HL-60/S4 (cell line): Measurements from ENCODE around the gene KLHL21.

Source experiments
- in situ Hi-C: fragments of 300-500 bp; cut with MboI; formaldehyde crosslinking; loops from 2 replicates; pipeline ENCODE4 v1.14.3; 2022; ENCODE audit warnings: low sequenced_read_pairs

KLHL21 gene

DNA sequence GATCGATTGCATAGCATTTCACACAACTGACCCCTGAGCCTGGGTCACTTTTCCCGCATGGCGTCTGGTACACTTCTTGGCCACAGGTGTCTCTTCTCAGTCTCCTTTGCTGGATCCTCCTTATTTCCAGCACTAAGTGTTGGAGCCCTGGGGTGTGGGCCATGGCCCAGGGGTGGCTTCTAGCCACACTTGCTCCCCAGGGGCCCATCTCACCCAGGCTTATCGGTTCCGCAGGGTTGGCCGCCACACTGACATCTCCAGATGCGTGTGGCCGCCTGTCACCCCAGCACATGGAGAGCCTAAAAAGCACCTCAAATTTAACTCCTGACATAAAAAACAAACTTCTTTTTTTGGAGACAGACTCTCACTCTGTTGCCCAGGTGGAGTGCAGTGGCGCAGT, 24.4 kb upstream of the KLHL21 start:
- in situ Hi-C loops: no loop called here

DNA sequence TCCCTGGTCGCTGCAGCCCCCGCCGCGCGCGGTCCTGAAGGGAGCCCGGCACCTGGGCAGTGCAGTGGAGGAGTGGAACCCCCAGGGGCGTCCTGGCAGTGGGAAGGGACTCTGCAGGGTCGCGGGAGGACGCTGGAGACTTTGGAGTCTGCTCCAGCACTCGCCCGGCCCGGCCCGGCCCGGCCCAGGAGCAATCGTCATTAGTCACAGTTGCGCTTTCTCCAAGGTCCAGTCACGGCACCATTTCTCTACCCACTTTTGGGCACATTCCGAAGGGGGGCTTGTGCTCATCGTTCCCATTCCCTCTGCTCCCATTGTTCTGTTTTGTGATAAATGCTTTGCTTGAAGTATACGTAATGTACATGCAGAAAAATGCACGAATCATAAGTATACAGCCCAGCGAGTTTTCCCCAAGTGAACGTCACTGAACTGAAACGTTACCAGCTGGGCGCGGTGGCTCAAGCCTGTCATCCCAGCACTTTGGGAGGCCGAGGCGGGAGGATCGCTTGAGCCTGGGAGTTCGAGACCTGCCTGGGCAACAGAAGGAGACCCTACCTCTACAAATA, 23.0 kb upstream of the KLHL21 start:
- in situ Hi-C loops: no loop called here

DNA sequence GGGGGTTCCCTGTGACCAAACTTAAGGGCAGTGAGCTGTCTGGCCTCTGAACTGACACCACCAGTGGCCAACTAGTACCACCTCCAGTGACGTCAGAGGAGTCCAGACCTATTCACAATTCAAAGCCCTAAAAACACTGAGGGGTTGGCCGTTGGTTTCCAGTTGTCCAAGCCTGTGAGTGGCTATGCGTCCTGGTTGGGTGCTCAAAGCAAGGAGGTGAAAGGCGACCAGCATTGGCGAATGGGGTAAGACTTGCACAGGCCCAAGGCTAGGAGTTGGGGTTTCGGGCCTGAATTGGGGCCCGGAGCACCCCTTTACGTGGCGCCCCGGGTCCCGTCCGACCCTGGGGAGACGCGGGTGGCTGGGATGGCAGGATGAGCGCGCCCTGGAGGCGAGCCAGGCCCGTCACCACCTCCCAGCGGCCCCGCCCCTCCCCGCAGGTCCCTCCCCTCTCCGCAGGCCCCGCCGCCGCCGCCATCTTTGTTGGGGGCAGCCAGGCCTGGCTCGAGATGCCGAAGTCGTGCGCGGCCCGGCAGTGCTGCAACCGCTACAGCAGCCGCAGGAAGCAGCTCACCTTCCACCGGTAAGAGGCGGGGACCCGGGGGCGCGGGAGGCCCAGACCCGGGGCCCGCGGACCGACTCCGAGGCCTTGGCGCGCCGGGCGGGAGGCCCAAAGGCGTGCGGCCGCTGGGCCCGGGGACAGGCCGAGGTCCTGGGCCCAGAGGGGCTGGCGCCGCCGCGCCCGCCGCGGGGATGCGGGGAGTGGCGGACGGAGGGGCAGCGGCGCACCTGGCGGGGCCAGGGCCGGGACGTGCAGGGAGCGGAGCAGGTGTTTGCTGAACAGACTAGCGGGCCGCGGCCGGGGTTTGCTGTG, 22.3 kb upstream of the KLHL21 start, which contains the start of gene THAP3:
Gene THAP3, plus strand, starts transcription at position 159 of the 874 bp plus-strand sequence. Its CDS starts 351 bp downstream, at position 510.
- in situ Hi-C loops: no loop called here

DNA sequence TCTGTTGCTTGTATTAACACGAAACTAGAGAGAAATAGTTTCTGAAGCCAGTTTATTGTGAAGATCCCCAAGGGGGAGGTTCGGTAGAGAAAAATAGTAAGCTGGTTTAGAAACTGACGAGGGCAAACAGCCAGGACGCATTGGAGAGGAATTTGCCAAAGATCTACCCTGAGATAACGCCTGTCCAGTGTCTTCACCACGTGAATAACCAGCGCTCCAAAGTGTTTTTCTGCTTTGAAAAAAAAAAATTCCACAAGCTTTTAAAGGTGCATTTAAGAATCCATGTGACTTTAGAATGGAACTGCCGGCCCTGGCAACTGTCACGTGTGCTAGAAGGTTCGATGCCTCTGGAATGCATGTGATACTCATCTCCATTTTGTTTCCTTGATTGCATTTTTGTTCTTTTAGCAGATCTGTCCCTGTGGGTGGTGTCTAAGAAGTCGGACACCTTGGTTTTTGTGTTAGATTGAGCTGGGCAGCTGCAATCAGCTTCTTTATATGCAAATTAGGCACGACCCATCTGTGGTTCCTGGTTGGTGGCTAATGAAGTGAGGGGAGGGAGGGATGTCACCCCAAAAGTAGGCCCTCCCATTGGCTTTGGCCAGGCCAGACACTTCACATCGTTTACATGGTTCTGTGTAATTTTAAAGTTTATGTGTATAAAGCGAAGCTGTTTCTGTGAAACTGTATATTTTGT, 20.7 kb upstream of the KLHL21 start:
- in situ Hi-C loops: no loop called here

DNA sequence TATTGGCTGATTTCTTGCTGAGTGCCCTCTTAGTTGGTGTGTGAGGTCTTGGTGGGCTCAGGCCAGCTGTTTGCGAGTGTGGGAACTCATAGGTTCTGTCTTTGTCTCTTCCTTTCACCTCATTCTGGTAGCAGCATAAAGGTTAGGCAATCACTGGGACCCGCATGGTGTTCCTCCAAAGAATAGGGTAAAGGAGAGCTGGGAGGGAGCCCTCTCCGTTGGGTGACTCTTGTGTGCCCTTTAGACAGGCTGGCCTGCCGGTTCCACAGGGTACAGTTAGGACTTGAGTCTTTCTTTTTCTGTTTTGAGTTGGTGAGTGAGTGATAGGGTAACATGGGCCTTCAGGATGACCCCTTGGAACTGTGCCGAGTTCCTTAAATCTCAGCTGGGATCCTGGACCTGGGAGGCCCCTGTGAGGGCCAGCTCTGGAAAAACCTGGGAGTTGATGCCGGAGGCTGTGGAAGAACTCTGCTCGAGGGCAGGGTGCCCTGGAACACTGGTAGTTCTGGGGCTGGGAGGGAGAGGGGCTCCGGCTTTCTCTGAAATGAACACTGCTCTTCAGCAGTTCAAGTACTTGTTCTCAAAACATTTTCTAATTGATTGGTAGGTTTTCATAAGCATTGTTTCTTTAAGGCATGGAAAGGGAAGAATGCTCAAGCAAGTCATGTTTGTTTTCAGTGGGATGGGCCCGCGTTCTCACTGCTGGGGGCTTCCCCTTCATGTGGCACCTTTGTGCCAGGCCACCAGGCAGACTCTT, 19.9 kb upstream of the KLHL21 start:
- in situ Hi-C loops: no loop called here

DNA sequence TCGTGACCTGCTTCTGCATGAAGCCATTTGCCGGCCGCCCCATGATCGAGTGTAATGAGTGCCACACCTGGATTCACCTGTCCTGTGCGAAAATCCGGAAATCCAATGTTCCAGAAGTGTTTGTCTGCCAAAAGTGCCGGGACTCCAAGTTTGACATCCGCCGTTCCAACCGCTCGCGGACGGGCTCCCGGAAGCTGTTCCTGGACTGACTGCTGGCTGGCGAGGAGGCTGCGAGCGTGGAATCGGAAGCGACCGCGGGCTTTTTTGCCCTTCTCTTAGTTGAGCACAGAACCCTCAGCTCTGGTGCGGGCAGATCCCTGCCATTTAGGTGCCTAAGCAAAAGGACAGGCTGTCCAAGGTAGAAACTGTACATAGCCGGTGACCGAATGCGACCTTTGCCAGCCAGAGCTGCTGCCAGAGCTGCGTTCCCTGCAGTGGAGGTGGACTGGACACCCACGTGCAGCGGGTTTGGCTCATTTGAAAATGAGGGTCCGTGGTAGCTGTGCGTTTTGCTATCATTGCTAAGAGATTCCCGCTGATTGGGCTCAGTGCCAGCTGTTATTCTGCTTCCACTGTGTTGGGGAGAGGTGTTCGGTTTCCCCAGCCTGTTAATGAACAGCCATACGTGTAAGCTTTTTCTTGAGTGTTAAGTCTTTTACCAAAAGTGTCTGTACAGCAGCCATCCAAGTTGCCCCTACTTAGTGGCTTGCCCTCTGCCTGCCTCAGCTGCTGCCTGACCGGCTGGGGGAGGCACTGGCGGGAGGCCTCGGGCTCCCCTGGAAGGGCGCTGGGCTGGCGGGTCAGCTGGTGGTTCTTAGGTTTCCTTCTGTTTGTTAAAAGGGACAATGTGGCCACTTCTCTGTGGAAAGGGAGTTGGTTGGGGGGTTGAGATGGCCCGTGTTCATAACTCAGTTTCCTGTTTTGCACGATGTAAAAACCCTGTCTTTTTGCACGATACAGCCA, 19.0 kb upstream of the KLHL21 start:
- in situ Hi-C loops: no loop called here

DNA sequence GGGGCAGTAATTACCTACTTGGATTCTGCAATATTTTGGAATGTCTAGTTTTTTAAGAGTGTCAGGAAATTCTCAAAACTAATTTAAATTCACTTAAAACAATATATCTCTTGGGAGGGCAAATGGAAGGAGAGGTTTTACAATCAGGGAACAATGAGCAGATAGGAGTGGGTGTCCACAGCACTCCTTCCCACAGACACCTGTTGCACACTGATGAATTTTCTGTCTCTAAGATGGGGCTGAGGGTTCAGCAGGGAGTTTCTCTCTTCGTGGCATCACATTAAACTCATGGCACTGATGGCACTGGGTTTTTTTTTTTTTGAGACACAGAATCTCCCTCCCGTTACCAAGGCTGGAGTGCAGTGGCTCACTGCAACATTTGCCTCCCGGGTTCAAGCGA, 16.4 kb upstream of the KLHL21 start:
- in situ Hi-C loops: no loop called here

DNA sequence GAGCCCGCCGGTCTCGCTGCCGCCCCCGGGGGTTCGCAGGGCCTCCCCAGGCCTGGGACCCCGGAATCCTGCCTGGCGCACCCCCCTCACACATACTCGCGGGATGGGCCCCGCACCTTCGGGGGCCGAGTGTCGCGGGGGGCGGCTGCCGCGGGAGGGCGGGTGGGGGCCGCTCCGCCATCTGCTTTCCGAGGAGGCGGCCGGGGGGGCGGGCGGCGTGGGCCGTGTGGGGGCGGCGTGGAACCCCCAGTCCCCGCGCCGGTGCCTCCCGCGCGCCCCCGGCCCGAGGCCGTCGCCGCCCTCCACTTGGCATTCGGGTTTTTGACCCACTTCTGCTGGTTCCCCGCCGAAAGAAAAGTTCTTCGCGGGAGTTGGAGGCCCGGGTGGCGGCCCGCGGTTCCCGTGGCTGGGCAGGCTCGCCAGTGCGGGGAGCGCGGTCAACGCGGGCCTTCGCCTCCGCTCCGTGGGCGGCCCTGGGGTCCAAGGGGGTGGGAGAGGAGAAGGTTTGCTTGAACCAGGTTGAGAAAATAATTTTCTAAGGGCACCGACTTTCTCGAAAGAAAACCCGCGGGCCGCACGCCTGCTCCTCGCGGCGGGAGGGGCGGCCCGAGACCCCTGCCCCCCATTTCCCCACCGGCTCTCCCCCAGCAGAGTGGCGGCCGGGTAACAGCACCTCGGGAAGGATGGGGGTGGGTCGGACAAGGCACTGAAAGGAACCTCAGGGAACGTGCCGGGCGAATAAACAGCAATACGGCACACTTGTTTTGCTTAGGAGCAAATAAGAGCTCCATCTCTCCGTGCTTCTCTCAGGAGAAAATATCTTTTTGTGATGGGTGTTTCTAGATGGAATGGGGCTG, 12.5 kb upstream of the KLHL21 start:
- in situ Hi-C loops: no loop called here

DNA sequence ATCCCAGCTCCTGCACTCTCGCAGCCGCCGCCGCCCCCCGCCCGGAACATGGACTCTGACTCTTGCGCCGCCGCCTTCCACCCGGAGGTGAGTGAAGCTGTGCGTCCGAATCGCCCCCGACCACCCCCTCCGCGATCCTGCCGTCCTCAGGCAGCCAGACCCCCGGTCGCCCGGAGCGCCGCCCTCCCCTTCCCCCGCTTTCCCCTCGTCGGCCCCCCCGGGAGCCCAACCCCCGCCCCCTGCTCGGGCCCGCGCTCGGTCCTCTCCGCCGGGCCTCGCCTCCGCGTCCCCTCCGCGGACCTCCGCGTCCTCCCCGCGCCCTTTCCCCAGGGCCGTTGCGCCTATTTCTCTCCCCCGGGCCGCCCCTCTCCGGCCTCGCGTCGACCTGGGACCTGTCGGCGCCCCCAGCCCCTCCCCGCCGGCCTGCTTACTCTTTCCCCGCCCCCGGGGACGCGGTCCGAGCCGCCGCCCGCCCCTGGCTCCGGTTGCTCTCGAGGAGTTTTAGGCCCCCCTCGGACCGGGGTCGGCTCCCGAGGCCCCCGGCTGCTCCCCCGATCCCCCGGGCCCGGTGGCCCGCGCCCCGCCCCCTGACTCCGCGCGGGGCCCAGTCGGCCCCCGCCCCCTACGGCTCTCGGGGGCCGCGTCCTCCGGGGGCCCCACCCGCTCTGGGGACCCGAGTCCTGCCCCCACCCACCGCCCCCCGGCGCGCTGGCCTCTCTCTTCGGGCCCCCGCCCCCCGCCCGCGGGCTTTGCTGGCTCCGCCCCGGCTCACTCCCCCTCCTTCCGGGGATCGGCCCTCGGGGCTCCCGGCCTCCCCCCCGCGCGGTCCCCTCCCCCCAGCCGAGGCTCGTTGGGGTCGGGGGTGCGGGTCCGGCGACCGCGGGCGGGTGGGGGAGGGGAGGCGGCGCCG, 11.6 kb upstream of the KLHL21 start:
- in situ Hi-C loops: no loop called here

DNA sequence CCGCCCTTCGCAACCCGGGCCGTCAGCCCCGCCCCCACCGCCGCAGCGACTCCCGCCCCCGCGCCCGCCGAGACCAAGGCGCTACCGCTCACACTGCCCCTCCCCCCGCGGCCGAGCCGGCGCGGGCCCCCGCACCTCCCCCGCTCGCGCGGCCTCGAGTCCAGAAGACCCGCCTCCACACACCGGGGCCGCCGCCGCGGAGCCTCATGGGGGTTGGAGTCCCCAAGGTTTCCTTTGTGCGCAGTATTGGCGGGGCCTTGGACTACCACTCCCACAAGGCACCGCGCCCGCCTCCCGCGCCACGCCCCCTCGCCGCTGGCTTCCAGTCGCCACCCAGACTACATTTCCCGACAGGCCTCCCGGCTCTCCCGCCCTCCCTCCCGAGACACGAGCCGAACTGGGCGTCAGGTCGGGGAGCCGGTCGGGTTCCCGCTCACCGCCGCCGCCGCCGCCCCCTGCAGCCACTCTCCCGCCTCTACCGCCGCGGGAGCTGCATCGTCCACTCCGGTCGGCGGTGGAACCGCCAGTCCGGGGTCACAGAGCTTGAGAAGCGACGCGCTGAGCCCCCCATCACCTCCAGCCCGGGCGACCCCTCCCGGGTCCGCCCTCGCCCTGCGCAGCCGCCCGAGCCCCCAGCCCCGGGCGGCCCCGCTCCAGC, 10.8 kb upstream of the KLHL21 start, which contains the start of gene PHF13:
Gene PHF13, plus strand, starts transcription at position 371 of the 658 bp plus-strand sequence. CDS start 336 bp downstream, outside the sequence.
- in situ Hi-C loops: no loop called here

DNA sequence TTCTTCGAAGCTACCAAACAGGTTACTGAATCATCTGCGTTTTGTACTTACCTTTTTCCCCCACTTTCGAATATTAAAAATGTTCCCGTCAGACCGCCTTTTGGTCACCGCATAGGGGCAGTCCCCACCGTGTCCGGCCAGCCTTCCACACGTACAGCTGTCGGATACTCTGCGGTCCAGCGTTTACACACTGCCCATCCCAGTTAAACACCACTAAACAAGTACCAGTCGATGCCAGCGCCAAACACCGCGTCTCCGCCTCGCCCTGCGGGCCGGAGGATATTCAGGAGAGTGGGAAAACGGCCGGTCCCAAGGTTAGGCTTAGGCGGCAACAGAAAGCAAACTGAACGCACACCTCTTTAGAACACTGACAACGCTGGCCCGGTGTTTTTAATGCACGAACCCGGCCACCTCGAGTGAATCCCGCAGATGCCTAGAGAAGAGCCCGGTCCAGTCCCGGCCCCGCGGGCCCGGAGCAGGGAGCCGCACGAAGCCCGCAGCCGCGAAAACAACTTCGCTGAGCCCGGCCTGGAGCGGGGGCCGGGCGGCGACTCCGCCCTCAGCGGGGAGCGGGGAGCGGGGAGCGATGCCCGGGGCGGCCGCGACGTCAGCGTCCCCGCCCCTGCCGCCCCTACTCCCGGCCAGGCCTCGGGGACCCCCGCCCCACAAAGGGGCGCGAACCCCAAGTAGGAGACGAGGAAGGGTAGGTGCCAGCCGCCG, 10.1 kb upstream of the KLHL21 start:
- in situ Hi-C loops: no loop called here

DNA sequence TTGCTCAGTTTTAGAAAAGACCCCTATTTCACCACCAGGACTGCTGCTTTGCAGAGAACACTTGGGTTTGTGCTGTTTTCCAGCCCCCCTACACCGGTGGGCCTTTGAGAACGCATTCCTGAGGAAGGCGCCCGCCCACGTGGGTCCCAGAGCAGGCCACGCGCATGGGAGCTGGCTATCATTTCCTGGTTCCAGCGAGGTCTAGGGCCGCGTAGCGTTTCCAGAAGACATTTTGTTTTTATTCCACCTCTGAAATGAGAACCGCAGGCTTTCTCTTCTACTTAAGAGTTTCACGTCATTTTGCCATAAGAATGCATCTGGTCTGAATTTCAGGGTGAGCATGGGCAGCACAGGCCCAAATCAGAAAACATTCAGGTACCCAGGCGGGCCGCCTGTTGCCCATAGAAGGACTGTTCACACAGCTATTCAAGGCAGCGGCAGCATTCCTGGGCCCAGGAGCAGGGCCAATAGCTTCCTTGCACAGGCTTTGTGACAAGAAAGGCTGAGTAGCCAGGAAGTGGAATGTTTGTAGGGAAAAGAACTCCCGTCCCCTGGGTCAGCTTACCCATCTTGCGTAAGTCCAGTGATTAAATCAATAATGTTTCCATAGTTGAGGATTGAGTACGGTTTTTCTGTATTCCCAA, 1.4 kb upstream of the KLHL21 start:
- in situ Hi-C loops: no loop called here

DNA sequence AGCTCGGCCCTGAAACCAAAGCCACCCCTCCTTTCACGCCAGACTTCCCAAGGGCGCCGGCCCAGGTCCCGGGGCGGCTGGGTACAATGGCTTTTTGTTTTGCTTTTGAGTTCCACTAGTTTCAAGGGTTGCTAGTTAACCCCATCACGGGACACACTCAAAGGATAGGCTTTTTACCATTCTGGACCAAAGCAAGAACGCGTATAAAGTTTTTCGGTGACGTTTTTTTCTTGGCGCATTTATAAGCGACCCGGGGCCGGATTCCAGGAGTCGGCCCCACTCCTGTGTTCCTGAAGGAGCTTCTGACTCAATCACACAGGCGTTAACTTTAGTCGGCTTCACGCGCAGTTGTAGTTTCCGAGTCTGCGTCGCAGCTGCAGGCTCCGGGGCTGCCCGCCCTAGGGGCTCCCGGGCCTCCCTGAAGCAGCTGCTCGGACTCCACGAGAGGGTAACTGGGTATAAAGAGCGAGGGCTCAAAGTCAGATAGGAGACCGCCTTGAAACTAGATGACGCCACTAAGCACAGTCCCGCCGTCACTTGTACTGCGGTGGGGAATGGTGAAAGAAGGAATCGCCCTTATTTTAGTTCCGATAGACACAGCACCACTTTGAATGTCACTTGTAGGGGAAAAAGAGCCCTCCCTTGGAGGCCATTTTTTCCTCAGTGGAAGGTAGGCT, 707 bp upstream of the KLHL21 start:
- in situ Hi-C loops: no loop called here

DNA sequence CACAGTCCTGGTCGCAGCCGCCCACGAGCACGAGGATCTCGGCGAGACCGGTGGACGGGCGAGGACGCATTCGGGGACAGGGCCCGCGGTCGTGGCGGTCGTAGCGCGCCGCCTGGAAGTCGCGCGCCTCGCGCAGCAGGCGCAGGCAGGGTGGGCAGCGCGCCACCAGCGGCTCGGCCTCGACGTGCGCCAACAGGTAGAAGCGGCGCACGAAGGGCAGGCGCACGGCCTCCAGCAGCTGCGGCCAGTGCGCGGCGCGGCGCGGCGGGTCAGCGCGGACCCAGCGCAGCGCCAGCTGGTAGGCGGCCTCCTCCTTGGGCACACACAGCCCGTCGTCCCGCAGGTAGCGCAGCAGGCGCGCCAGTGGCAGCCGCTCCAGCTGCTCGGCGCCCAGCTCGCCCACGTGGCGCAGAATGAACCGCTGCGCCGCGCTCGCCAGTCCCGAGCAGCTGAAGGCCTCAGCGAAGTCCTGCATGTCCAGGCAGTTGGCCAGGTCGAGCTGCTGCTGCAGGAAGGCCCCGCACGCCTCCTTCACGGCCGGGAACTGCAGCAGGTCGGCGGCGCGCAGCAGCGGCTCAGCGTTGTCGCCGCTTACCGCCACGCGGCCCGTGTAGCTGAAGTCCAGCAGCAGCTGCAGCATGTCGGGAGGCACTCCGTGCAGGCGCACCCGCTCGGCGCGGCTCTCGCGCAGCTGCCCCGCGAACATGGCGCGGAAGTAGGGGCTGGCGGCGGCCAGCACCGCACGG, 573 bp downstream of the KLHL21 start:
- in situ Hi-C loops: no loop called here
